Measurements from ENCODE around the gene CDNF.

DNA sequence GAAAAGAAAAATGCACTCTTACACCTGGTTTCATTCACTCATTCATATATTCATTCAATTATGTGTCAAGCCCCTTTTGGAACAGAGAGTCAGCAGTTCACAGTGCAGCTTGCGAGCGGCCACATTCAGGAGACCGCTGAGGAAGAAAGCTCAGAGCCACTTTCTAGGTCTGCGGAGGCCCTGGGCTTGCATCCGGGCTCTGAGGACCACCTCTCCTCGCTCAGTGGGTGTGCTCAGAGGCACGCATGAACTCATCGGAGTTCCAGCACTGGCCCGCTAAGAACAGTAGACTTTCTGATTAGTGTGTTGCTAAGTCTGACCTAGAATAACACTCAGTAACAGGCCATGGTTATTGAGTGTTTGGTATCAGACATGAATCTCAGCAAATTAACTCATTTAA is 61.3 kb downstream of the CDNF start:
- TF ChIP-seq, protein P1, sequence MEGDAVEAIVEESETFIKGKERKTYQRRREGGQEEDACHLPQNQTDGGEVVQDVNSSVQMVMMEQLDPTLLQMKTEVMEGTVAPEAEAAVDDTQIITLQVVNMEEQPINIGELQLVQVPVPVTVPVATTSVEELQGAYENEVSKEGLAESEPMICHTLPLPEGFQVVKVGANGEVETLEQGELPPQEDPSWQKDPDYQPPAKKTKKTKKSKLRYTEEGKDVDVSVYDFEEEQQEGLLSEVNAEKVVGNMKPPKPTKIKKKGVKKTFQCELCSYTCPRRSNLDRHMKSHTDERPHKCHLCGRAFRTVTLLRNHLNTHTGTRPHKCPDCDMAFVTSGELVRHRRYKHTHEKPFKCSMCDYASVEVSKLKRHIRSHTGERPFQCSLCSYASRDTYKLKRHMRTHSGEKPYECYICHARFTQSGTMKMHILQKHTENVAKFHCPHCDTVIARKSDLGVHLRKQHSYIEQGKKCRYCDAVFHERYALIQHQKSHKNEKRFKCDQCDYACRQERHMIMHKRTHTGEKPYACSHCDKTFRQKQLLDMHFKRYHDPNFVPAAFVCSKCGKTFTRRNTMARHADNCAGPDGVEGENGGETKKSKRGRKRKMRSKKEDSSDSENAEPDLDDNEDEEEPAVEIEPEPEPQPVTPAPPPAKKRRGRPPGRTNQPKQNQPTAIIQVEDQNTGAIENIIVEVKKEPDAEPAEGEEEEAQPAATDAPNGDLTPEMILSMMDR (IDR thresholded peaks at IDR 0.05): no peak
- TF ChIP-seq ESRRA (IDR thresholded peaks at IDR 0.05; ENCODE audit: borderline replicate concordance, low read length) (no peak), ZC3H11A (IDR thresholded peaks at IDR 0.05) (no peak), NFE2L2 (conservative IDR thresholded peaks at IDR 0.05; ENCODE audit: low read length) (no peak), MAZ (IDR thresholded peaks at IDR 0.05; ENCODE audit: borderline replicate concordance, low read depth, low read length) (no peak)
